ENCODE measurements around the gene TCF4.

Gene TCF4

DNA sequence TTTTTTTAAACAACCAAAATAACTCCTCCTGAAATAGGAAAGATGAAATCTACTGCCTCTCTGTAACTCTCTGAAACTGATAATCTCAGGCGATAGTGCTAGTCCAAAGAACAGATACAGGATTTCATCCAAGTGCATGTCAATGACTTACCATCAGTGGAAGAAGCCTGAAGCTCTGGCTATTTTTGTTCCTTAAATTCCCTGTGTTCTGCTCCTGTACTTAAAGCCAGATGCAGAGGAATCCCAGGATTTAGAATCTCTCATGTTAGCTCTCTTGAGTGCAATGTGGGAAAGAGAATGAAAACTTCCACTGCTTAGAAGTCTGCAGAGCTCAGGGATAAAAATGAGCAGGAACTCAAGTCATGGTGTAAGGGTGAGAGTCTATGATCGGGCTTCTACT is 291.9 kb downstream of the TCF4 start:
- DNase-seq (ENCODE audit: low spot score) = no peak

- no peak for DNase-seq (ENCODE audit: low spot score)
Observed at GRCh38 chr18:55290898-55291297, 297.1 kb downstream of the TCF4 start.

GRCh38 chr18:55289775-55290174 is 298.2 kb downstream of the TCF4 start:
- DNase-seq (ENCODE audit: low spot score) = no peak

GRCh38 chr18:55289048-55289447 is 298.9 kb downstream of the TCF4 start:
- no peak for DNase-seq (ENCODE audit: low spot score)

DNA sequence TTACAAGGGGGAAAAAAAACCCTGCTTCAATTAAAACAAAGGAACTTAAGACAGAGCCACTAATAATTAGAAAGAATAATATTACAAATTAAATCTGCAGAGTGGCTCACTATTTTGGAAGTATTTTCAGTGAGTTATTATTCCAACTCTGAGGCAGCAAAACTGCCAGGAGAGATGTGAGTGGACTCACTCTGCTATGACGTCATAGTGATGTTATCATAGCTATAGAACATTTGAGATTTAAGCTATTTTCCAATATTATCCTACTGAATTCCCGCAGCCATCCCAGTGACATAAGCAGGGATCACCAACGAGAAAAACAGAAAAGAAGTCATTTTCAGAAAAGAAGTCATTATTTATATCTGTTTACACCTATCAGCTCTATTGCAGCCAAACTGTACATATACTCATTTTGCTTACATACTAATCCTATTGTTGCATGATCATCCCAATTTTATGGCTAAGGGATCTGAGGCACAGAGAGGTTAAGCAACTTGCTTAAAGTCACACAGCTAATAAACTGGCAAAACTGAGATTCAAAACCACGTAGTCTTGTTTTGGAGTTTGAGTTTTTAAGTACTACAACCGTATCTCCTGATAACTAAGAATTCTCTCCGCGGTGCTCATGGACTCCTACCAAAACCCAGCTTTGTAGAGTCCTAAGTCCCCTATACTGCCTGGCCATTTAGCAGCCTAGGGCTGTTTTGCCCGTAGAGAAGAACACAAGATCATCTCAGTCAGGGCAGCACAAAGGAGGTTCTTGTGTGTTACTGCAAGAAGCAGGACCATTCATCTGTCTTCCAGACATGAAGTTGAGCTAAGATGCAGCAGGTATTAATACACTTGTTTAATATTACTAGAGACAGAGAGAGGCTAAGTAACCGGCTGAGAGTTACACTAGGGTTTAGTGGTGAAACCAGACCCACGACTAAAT is 299.8 kb downstream of the TCF4 start:
- DNase-seq (ENCODE audit: low spot score) = no peak

- DNase-seq (ENCODE audit: low spot score) = no peak
Observed at GRCh38 chr18:55287149-55287806, 300.7 kb downstream of the TCF4 start.

GRCh38 chr18:55286257-55286825 is 301.7 kb downstream of the TCF4 start:
- DNase-seq (ENCODE audit: low spot score) = no peak

- DNase-seq (ENCODE audit: low spot score) = no peak
Observed at GRCh38 chr18:55284614-55285013, 303.4 kb downstream of the TCF4 start.

DNA sequence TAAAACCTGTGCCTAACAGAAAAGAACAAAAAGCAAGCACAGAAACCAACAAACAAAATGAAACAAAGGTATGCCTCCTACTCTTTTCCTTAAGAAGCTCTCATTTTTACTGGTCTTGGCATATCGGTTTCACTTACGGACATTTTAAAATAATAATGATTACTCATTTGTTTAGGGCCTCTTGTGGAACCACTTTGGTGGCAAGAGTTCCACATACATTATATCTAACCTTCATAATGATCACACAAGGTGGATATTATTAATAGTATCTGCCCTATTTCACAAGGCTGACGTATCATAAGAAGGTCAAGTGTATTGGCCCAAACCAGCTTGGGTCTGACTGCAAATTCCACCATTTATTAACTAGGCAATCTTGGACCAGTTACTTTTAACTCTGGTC is 304.7 kb downstream of the TCF4 start:
- DNase-seq (ENCODE audit: low spot score) = no peak

- no peak for DNase-seq (ENCODE audit: low spot score)
Observed at GRCh38 chr18:55280503-55280902, 307.5 kb downstream of the TCF4 start.

DNA sequence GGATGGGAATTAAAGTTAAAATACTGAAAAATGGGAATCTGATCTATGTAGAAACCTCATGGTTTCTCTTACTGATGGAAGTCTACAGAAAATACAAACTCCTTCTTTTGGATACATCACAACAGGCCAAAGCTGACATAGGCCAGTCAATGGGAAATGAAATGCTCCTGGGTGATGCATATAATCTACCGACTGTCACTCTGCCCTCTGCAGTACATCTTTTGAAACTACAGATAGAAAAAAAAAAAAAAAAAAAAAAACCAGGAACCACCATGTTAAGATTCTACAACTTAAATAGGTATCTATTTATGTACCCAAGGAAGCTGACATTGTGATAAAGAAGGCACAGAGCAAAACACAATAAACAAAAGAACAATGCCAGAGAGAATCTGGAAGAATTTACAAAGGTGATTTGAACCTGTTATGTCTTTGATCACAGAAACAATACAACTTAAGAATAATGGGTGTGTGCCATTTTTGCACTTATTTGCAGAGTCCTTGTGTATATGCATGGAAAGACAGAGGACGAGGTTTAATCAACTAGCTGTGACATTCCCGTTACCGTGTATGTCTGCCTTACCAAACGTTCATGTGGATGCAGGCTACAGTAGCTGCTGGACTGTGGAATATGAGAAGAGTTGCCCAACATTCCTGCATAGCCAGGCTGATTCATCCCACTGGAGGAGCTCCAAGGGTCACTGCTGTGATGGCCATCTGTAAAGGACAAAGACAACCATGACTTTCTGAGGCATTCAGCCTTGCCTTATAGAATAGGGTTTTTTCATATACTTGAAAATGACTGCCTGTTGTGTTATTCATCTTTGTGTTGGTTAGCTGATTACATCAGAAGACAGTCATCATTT is 312.7 kb downstream of the TCF4 start:
- DNase-seq (ENCODE audit: low spot score) = peak; percentile 18

DNA sequence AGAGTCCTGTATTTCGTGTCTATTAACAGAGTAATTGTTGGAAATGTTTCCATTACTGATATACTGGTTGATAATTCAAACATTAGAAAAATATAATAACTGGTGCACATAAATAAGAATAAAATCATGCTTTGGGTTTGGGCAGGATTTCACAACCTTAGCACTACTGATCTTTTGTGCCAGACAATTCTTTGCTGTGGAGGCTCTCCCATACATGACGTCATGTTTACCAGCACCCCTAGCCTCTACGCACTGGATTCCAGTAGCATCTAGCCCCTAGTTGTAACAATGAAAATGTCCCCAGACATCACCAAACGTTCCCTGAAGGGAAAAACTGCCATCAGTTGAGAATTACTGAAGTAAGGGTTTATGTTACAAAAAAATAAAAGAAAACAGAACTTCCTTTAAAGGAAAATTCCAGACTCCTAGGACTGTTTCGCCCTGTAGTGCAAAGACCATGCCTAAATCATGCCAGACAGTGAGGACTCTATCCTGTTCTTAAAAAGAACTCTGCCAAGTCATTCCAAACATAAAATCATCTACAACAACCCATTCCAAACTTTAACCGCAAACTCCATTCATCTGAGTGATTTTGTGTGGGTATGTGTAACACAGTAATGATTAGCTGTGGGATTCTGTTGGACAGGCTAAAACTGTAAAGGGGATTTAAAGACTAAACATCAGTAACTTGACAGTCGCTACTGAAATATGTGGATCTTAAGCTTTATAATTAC is 315.3 kb downstream of the TCF4 start:
- no peak for DNase-seq (ENCODE audit: low spot score)

- DNase-seq (ENCODE audit: low spot score) = no peak
Observed at GRCh38 chr18:55269622-55270021, 318.4 kb downstream of the TCF4 start.

- DNase-seq (ENCODE audit: low spot score) = no peak
Observed at GRCh38 chr18:55268628-55269275, 319.2 kb downstream of the TCF4 start.

DNA sequence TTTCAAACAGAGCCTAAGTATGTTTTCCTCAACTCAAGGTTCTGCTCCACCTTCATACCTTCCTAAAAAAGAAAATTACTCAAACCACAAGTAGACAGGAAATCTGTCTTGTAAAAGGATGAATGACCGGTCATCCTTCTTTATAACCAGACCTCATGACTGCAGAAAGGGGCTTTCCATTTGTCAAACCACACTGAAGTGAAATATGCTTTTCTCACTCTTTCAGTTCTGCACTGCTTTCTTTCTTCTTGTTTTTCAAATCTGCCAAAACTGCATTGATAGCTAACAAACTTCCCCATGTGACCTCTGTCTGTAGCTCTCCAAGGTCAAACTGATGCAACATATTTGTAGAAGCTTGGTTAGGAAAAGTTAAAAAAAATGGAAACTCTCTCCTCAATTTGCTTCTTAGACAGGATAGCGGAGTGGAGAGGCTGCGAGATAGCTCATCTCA is 319.8 kb downstream of the TCF4 start:
- no peak for DNase-seq (ENCODE audit: low spot score)

GRCh38 chr18:55266981-55267380 is 321.0 kb downstream of the TCF4 start:
- DNase-seq (ENCODE audit: low spot score) = no peak

- DNase-seq (ENCODE audit: low spot score) = no peak
Observed at GRCh38 chr18:55265984-55266383, 322.0 kb downstream of the TCF4 start.

GRCh38 chr18:55265130-55265675 is 322.8 kb downstream of the TCF4 start:
- DNase-seq (ENCODE audit: low spot score) = no peak

- peak; percentile 17 for DNase-seq (ENCODE audit: low spot score)
Observed at GRCh38 chr18:55264108-55264507, 323.9 kb downstream of the TCF4 start.

GRCh38 chr18:55262021-55262560 is 325.9 kb downstream of the TCF4 start:
- no peak for DNase-seq (ENCODE audit: low spot score)
